Gastrocnemius medialis (tissue), 4 donors: ENCODE data around the gene PLAAT4. TPM values are rescaled to one million over a fixed set of nuclear protein-coding genes. Genes with fewer than 3 reads are reported as not detected.
"Not testable (repeated sequence)": the region's sequence is repeated elsewhere in the genome, so short reads cannot be mapped to it uniquely, and the experiment has no call there.

Experiments
- ATAC-seq, 2 donors: fragments of 150-250 bp; one replicate each; pipeline ENCODE4 v1.9.1; 2016
- DNase-seq, 2 donors: peaks; one replicate each; pipeline ENCODE4 v3.0.0-alpha.2; 2019
- H3K27ac ChIP-seq, 4 donors: fragments of 200-600 bp; sonication (generic); 1 replicate in 1 of 4; 2 replicates in 3 of 4; pipeline ENCODE4 v1.5.1; 2016 to 2018; ENCODE audit warnings: mild to moderate bottlenecking in 2 of 4, moderate library complexity in 1 of 4
- H3K27me3 ChIP-seq, 3 donors: fragments of 200-600 bp; sonication (generic) in 2 of 3; 1 replicate in 1 of 3; 2 replicates in 2 of 3; pipeline versions ENCODE4 v1.5.1 to v1.6.0; 2016 to 2019; ENCODE audit warnings: mild to moderate bottlenecking in 1 of 3, moderate library complexity in 1 of 3
- H3K36me3 ChIP-seq, 2 donors: fragments of 200-600 bp; sonication (generic) in 1 of 2; one replicate each; pipeline ENCODE4 v1.5.1; 2017 to 2018
- H3K4me1 ChIP-seq, 2 donors: fragments of 200-600 bp; sonication (generic) in 1 of 2; one replicate each; pipeline ENCODE4 v1.5.1; 2016 to 2017; ENCODE audit warnings: mild to moderate bottlenecking in 2 of 2
- H3K4me3 ChIP-seq, 4 donors: fragments of 200-600 bp; sonication (generic) in 3 of 4; 1 replicate in 1 of 4; 2 replicates in 3 of 4; pipeline ENCODE4 v1.5.1; 2016 to 2019; ENCODE audit warnings: mild to moderate bottlenecking in 2 of 4
- H3K9me3 ChIP-seq, 3 donors: fragments of 200-600 bp; sonication (generic) in 2 of 3; 1 replicate in 1 of 3; 2 replicates in 2 of 3; pipeline ENCODE4 v1.5.1; 2016 to 2019
- CTCF ChIP-seq, 5 experiments: fragments of 450-650 bp in 3 of 5; fragments of 200-600 bp in 2 of 5; sonication (generic) in 2 of 5; IDR thresholded peaks in 4 of 5; conservative IDR thresholded peaks in 1 of 5; 1 replicate in 4 of 5; 2 replicates in 1 of 5; pipeline ENCODE4 v1.5.1; 2016 to 2019; ENCODE audit warnings: antibody characterized with exemption in 5 of 5, mild to moderate bottlenecking in 3 of 5, moderate library complexity in 3 of 5
- POLR2A ChIP-seq, 2 donors: fragments of 450-650 bp; IDR thresholded peaks; one replicate each; pipeline ENCODE4 v1.6.1; 2017; ENCODE audit warnings: antibody characterized with exemption in 2 of 2, mild to moderate bottlenecking in 2 of 2, moderate library complexity in 2 of 2
- in situ Hi-C, 4 donors: fragments of 200-750 bp; cut with MboI; loops; one replicate each; pipeline versions ENCODE4 v1.15.0 to v1.8.0; 2017; ENCODE audit warnings: low sequenced_read_pairs in 4 of 4
- intact Hi-C: fragments of 100-400 bp; cut with DNase I; formaldehyde crosslinking; loops from one replicate; pipeline ENCODE4 v1.15.1; 2023; ENCODE audit warnings: low total_unique reads
- total RNA-seq, 4 donors: library from RNA; depleted of rRNA; stranded (reverse); fragments of >200 nt; gene quantifications; one replicate each; pipeline versions ENCODE4 v1.1.0 to v1.2.3, GENCODE V29; 2016

The PLAAT4 gene
- total RNA-seq, 4 donors from 2014 or later, result 3.1 to 13.2 (median 5.8) TPM

- DNase-seq (no peak), ATAC-seq (no peak)
- Histone ChIP-seq H3K27ac (no peak overlapping the region), H3K36me3 (no peaks in the 10 kb centered on the region), H3K9me3 (no peaks in the 10 kb centered on the region), H3K4me3 (no peak overlapping the region), H3K4me1 (peaks cover 0 to under 1% of the 10 kb centered on the region in 2 donors), H3K27me3 (no peaks in the 10 kb centered on the region)
- TF ChIP-seq CTCF (IDR thresholded peaks at IDR 0.05 in 4 of 5, conservative IDR thresholded peaks at IDR 0.05 in 1 of 5), result no peak
- TF ChIP-seq POLR2A (IDR thresholded peaks at IDR 0.05), result no peak
- intact Hi-C loops (no loop called here), in situ Hi-C loops (no loop called here)
Observed at GRCh38 chr11:63543711-63544110, 7.1 kb downstream of the PLAAT4 start.

- Histone ChIP-seq H3K36me3 (no peaks in the 10 kb centered on the region), H3K4me1 (peaks cover 0 to 4% of the 10 kb centered on the region in 2 donors), H3K27ac (no peak overlapping the region), H3K9me3 (no peaks in the 10 kb centered on the region), H3K27me3 (no peaks in the 10 kb centered on the region), H3K4me3 (no peak overlapping the region)
- no peak for ATAC-seq
- TF ChIP-seq CTCF (IDR thresholded peaks at IDR 0.05 in 4 of 5, conservative IDR thresholded peaks at IDR 0.05 in 1 of 5) (no peak), POLR2A (IDR thresholded peaks at IDR 0.05) (no peak)
- DNase-seq, result no peak
- intact Hi-C loops, result no loop called here
- in situ Hi-C loops, result no loop called here
Observed at GRCh38 chr11:63547061-63547460, 10.5 kb downstream of the PLAAT4 start.

GRCh38 chr11:63548178-63548577, 11.6 kb downstream of the PLAAT4 start:
- H3K4me1 ChIP-seq, result peaks cover 0 to 4% of the 10 kb centered on the region in 2 donors
- H3K36me3 ChIP-seq, result no peaks in the 10 kb centered on the region
- DNase-seq, result no peak
- no peaks in the 10 kb centered on the region for H3K27me3 ChIP-seq
- no peak for ATAC-seq
- no peaks in the 10 kb centered on the region for H3K9me3 ChIP-seq
- TF ChIP-seq POLR2A (IDR thresholded peaks at IDR 0.05), result no peak
- H3K27ac ChIP-seq, result no peak overlapping the region
- no peak overlapping the region for H3K4me3 ChIP-seq
- intact Hi-C loops (no loop called here), in situ Hi-C loops (no loop called here)

- ATAC-seq (no peak), DNase-seq (no peak)
- H3K4me3 ChIP-seq, result no peak overlapping the region
- intact Hi-C loops (no loop called here), in situ Hi-C loops (no loop called here)
- H3K9me3 ChIP-seq, result no peaks in the 10 kb centered on the region
- H3K27me3 ChIP-seq, result no peaks in the 10 kb centered on the region
- H3K27ac ChIP-seq, result no peak overlapping the region
- peaks cover 0 to 4% of the 10 kb centered on the region in 2 donors for H3K4me1 ChIP-seq
- H3K36me3 ChIP-seq, result no peaks in the 10 kb centered on the region
- no peak for TF ChIP-seq POLR2A (IDR thresholded peaks at IDR 0.05)
- TF ChIP-seq CTCF (IDR thresholded peaks at IDR 0.05 in 4 of 5, conservative IDR thresholded peaks at IDR 0.05 in 1 of 5), result no peak
Observed at GRCh38 chr11:63549411-63549810, 12.8 kb downstream of the PLAAT4 start.

- intact Hi-C loops, H3K36me3 ChIP-seq, H3K4me1 ChIP-seq, H3K27me3 ChIP-seq, in situ Hi-C loops, H3K4me3 ChIP-seq, H3K9me3 ChIP-seq, ATAC-seq, H3K27ac ChIP-seq, DNase-seq: not testable (repeated sequence)
Observed at GRCh38 chr11:63550156-63550700, 13.6 kb downstream of the PLAAT4 start.
